Ovary (tissue), 9 donors: ENCODE data around the gene PSRC1. TPM values are rescaled to one million over a fixed set of nuclear protein-coding genes. Genes with fewer than 3 reads are reported as not detected.
A peak's percentile ranks its signal among the peaks of the same experiment; 100 is the strongest.

Source experiments
- DNase-seq, 5 donors: peaks; one replicate each; pipeline ENCODE4 v3.0.0-alpha.2; 2019 to 2020
- H3K27ac ChIP-seq, 2 donors: fragments of 200-600 bp; one replicate each; pipeline versions ENCODE4 v1.5.1 to v1.8.0; 2019 to 2022
- H3K27me3 ChIP-seq: fragments of 200-600 bp; one replicate; pipeline ENCODE4 v1.8.0; 2022
- H3K36me3 ChIP-seq: fragments of 200-600 bp; sonication (generic); one replicate; pipeline ENCODE4 v1.5.1; 2019
- H3K4me1 ChIP-seq: one replicate; pipeline ENCODE4 v1.8.1; 2013; ENCODE audit warnings: mild to moderate bottlenecking, moderate library complexity; ENCODE audit not compliant: insufficient read depth
- H3K4me3 ChIP-seq: fragments of 200-600 bp; sonication (generic); one replicate; pipeline ENCODE4 v1.5.1; 2017
- H3K9me3 ChIP-seq, 2 donors: fragments of 200-600 bp in 1 of 2; sonication (generic) in 1 of 2; one replicate each; pipeline versions ENCODE4 v1.5.1 to v1.8.1; 2013 to 2019; ENCODE audit warnings: mild to moderate bottlenecking in 1 of 2, moderate library complexity in 1 of 2
- CTCF ChIP-seq, 3 donors: fragments of 450-650 bp in 2 of 3; fragments of 200-600 bp in 1 of 3; IDR thresholded peaks; one replicate each; pipeline versions ENCODE4 v1.5.1 to v1.8.0; 2016 to 2022; ENCODE audit warnings: antibody characterized with exemption in 3 of 3, mild to moderate bottlenecking in 1 of 3
- EP300 ChIP-seq: sonication (generic); formaldehyde crosslinking; IDR thresholded peaks from one replicate; pipeline ENCODE4 v1.6.1; 2017; ENCODE audit warnings: antibody characterized with exemption
- POLR2A ChIP-seq: fragments of 450-650 bp; IDR thresholded peaks from one replicate; pipeline ENCODE4 v1.6.1; 2017; ENCODE audit warnings: antibody characterized with exemption, mild to moderate bottlenecking, moderate library complexity
- WGBS, 3 donors: extraction: QIAGEN DNeasy Blood & Tissue Kit in 1 of 3; methylation state at CpG; one replicate each; pipeline versions ENCODE4 v1.1.5 to v1.1.7; 2013 to 2017; 5-methylcytosine and 5-hydroxymethylcytosine counted together
- intact Hi-C, 4 donors: fragments of 100-400 bp; cut with DNase I; formaldehyde crosslinking; loops; one replicate each; pipeline versions ENCODE4 v1.11.0 to v1.15.1; 2022 to 2023
- polyA plus RNA-seq, 2 donors: library from polyadenylated mRNA; stranded (reverse); fragments of 200-250 nt in 1 of 2; fragments of 350-450 nt in 1 of 2; fragmentation: Illumina TruSeq in 1 of 2; extraction: RNeasy Lipid Tissue Mini Kit (QIAGEN cat#74804) in 1 of 2; gene quantifications; one replicate each; pipeline ENCODE4 v1.2.3, GENCODE V29; 2013 to 2014
- total RNA-seq, 7 donors: library from RNA; depleted of rRNA in 2 of 7; stranded (reverse); fragments of >200 nt in 2 of 7; fragmentation: NEBNext Ultra II Directional in 3 of 7; extraction: Animal tissue kit (Norgen Biotek cat#: 25700) in 3 of 7; gene quantifications; one replicate each; pipeline versions ENCODE4 v1.1.0 to v1.2.4, GENCODE V29; 2016 to 2023
- donor health status: DM: no; HTN: no; CAD: no; lungs with moderate emphysema.
- donor health status: DM: no; HTN: no; CAD: no.
- donor health status: Bipolar disorder and iron deficiency.
- donor health status: DM: yes; HTN: yes; CAD: no.
- donor health status: DM: no; HTN: no; CAD: no.
- donor health status: DM: yes; HTN: yes; CAD: no.

The PSRC1 gene
- total and polyA plus RNA-seq, 9 donors, result 1.0 to 8.1 (median 5.3) TPM

- Histone ChIP-seq H3K27me3 (no peaks in the 10 kb centered on the region), H3K4me3 (no peak overlapping the region), H3K4me1 (peaks cover 4% of the 10 kb centered on the region), H3K36me3 (no peaks in the 10 kb centered on the region), H3K9me3 (no peaks in the 10 kb centered on the region), H3K27ac (no peak overlapping the region)
- TF ChIP-seq CTCF (IDR thresholded peaks at IDR 0.05) (no peak), EP300 (no peak), POLR2A (no peak)
- peak in 1 of 5 donors; percentile 13 for DNase-seq
- 66 to 79% (median 66%) methylated on average over 7 of the region's 7 CpGs for WGBS, 3 donors
- intact Hi-C loops, result no loop called here
Measured at GRCh38 chr1:109254621-109255096, 28.3 kb downstream of the PSRC1 start.

- Histone ChIP-seq H3K4me3 (no peak overlapping the region), H3K9me3 (no peaks in the 10 kb centered on the region), H3K27ac (no peak overlapping the region), H3K27me3 (no peaks in the 10 kb centered on the region), H3K36me3 (no peaks in the 10 kb centered on the region), H3K4me1 (peaks cover 4% of the 10 kb centered on the region)
- intact Hi-C loops, result no loop called here
- TF ChIP-seq EP300, result no peak
- TF ChIP-seq CTCF (IDR thresholded peaks at IDR 0.05), result no peak
- no peak for TF ChIP-seq POLR2A
- DNase-seq, result peak in 1 of 5 donors; percentile 16
- WGBS, 3 donors, result 55 to 61% (median 57%) methylated on average over 9 of the region's 9 CpGs
Measured at GRCh38 chr1:109253803-109254620, 28.9 kb downstream of the PSRC1 start.

- no peak overlapping the region for H3K27ac ChIP-seq
- no peak overlapping the region for H3K4me3 ChIP-seq
- no peak for TF ChIP-seq POLR2A
- TF ChIP-seq EP300, result no peak
- TF ChIP-seq CTCF (IDR thresholded peaks at IDR 0.05), result no peak
- peak in 3 of 5 donors; percentile 17 to 36 (median 22) for DNase-seq
- no peaks in the 10 kb centered on the region for H3K27me3 ChIP-seq
- no peaks in the 10 kb centered on the region for H3K9me3 ChIP-seq
- no peaks in the 10 kb centered on the region for H3K36me3 ChIP-seq
- 86 to 90% (median 88%) methylated on average over 28 to 33 of the region's 33 CpGs for WGBS, 3 donors
- intact Hi-C loops, result no loop called here
- H3K4me1 ChIP-seq, result peaks cover 4% of the 10 kb centered on the region
Measured at GRCh38 chr1:109252893-109253802, 29.8 kb downstream of the PSRC1 start.

- 95 to 96% (median 96%) methylated on average over 30 to 31 of the region's 31 CpGs for WGBS, 3 donors
- no peak for TF ChIP-seq CTCF (IDR thresholded peaks at IDR 0.05)
- no peak for TF ChIP-seq POLR2A
- TF ChIP-seq EP300, result no peak
- H3K9me3 ChIP-seq, result no peaks in the 10 kb centered on the region
- no peaks in the 10 kb centered on the region for H3K27me3 ChIP-seq
- intact Hi-C loops, result no loop called here
- no peak for DNase-seq
- no peaks in the 10 kb centered on the region for H3K36me3 ChIP-seq
- no peak overlapping the region for H3K27ac ChIP-seq
- H3K4me3 ChIP-seq, result no peak overlapping the region
- peaks cover 4% of the 10 kb centered on the region for H3K4me1 ChIP-seq
Measured at GRCh38 chr1:109252167-109252892, 30.6 kb downstream of the PSRC1 start.
